GM21619 (cell line): ENCODE data around the gene CRB1.

ENCODE experiments used
- ATAC-seq: cut with Tn5 transposase; IDR thresholded peaks from one replicate; pipeline ENCODE4 v1.9.1; 2021; ENCODE audit not compliant: unreplicated experiment

CRB1 gene

DNA sequence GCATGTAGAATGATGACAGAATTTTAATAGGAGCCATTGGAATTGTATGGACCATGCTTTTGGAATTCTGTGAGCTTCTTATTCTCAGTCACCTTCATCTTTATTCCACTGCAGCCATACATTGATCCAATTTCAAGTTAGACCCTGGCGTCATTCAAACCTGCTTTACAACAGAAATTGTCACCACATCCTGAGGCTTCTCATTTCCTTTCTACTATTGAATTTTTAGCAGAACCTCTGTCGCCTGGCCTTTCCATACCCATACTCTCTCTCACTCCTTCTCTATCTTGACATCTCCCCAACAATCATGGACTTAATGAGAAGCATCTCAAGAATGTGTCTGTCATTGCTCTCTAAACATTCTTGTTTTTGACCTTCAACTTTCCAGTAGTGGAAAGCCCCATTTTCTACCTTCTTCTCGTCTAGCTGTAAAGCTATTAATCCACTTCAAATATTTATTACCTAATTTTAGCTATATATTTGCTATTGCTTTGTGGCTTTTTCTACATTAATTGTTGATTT, 74.1 kb downstream of the CRB1 start:
- no peak for ATAC-seq

- no peak for ATAC-seq
Observed at GRCh38 chr1:197342669-197343068, 74.6 kb downstream of the CRB1 start.

- no peak for ATAC-seq
Observed at GRCh38 chr1:197343663-197344273, 75.7 kb downstream of the CRB1 start.

DNA sequence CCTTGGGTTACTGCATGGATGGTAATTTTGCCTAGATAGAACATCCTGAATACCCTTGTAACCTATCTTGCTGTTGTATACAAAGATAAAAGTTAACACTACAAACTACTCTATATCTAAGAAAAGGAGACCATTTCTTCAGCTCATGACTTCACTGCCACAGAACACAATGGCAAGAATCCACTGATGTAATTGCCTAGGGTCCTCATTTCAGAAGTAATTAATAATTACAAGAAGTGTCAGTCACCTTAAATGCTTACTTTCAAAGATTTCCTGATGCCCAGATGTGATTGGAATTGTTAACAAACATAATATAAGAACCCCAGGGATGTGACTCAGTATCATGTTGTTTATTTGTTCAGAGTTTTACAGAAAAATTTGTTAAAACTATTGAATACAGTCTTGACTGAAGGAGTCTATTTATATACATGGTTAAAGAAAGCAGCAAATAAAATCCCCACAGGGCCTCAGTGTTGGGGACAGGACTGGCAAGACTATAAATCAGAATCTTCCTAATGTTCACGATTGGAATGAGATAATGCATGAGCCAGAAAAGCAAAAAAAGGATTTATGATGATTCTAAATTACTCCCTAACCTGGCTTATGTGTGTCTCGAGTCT, 83.9 kb downstream of the CRB1 start:
- no peak for ATAC-seq

DNA sequence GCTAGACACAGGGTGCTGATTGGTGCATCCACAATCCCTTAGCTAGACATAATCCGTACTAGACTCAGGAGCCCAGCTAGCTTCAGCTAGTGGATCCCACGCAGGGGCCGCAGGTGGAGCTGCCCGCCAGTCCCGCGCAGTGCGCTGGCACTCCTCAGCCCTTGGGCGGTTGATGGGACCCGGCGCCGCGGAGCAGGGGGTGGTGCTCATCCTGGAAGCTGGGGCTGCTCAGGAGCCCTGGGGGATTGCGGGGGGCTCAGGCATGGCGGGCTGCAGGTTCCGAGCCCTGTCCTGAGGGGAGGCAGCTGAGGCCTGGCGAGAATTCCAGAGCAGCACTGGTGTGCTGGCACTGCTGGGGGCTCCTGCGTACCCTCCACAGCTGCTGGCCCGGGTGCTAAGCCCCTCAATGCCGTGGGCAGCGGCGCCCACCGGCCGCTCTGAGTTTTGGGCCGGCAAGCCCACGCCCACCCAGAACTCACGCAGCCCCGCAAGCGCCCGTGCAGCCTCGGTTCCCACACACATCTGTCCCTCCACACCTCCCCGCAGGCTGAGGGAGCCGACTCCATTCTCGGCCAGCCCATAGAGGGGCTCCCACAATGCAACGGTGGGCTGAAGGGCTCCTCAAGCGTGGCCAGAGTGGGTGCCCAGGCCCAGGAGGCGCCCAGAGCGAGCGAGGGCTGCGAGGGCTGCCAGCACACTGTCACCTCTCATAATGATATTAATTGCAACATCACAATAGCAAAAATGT, 87.4 kb downstream of the CRB1 start:
- no peak for ATAC-seq

GRCh38 chr1:197356723-197357533, 88.9 kb downstream of the CRB1 start:
- peak; percentile 60 for ATAC-seq

DNA sequence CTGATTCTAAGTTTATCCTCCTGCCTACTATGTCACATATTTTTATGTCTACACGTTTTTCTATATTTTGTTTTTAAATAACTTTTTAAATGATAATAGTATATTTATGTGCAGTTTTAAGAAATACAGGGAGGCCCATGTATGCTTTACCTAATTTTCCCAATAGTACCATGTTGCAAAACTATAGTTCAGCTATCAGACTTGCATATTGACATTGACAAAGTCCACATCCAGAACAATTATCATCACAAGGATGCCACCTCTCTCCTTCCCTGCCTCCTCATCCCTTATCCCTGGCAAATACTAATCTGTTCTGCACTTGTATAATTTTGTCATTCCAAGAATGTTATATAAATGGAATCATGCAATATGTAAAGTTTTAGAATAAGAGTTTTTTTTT, 90.9 kb downstream of the CRB1 start:
- ATAC-seq: no peak

- ATAC-seq: no peak
Observed at GRCh38 chr1:197360068-197360467, 92.0 kb downstream of the CRB1 start.

GRCh38 chr1:197362871-197363270, 94.8 kb downstream of the CRB1 start:
- no peak for ATAC-seq

GRCh38 chr1:197363855-197364254, 95.8 kb downstream of the CRB1 start:
- no peak for ATAC-seq

DNA sequence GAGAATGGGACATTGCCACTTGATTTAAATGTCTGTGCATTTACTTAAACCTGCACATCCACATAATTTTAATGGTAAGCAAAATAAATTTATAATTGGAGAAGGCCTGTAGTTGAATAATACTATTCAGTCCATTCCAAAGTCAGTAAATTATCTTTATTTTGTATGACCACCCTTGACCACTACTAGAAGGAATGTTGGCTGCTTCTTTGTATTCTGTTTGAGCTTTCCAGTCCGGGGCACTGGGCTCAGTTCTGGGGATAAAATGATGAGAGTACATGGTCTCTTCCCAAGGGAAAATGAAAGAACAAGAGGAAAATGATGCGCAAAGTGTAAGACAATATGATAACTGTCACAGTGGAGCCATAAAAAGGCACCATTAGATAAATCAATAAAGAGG, 98.9 kb downstream of the CRB1 start:
- ATAC-seq: no peak

GRCh38 chr1:197367627-197368026, 99.6 kb downstream of the CRB1 start:
- ATAC-seq: no peak

GRCh38 chr1:197374428-197374827, 106.4 kb downstream of the CRB1 start:
- ATAC-seq: no peak

DNA sequence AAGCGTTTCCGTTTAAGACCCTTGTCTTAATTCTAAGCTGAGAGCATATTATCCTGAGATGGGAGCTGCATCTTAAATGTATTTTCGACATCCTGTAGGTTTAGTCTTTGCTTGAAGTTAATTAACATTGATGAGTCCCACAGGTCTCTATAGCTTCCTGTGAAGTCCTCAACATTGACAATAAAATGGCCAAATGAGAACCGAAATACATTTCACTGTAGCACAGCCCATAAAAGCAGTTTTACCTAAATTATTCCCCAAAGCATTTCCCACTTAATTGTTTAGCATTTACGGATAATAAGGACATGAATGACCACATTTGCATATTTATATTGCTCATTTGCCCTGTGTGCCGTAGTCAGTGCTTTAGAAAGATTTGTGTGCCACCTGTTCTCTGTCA, 116.4 kb downstream of the CRB1 start:
- ATAC-seq: no peak

DNA sequence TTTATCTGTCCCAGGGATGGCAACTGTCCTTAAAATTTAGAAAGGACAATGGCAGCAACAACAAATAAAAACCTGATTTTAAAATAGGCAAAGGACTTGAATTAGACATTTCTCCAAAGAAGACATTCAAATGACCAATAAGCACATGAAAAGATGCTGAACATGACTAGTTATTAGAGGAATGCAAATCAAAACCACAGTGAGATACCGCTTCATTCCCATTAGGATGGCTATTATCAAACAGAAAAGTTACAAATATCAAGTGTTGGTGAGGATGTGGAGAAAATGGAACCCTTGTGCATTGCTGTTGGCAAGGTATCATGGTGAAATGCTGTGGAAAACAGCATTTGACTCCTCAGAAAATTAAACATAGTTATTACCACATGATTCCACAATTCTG, 120.7 kb downstream of the CRB1 start:
- ATAC-seq: no peak

DNA sequence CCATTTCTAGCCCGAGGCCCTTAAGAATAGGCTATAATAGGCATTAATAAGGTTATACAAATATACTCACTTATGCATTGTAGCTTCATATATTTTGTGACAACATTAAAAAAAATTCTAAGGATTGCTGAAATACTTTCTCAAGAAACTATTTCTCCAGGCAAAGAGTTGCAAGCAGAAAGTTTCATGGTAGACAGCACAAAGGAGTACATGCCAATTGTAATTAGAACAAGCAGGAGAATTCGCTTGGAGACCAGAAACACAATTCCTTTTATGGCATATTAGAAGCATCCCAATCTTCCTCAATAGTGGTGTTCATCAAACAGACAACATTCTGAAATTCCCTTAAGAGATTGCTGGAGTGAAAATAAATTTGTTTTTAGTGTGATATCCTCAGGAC, 122.8 kb downstream of the CRB1 start:
- ATAC-seq: no peak

DNA sequence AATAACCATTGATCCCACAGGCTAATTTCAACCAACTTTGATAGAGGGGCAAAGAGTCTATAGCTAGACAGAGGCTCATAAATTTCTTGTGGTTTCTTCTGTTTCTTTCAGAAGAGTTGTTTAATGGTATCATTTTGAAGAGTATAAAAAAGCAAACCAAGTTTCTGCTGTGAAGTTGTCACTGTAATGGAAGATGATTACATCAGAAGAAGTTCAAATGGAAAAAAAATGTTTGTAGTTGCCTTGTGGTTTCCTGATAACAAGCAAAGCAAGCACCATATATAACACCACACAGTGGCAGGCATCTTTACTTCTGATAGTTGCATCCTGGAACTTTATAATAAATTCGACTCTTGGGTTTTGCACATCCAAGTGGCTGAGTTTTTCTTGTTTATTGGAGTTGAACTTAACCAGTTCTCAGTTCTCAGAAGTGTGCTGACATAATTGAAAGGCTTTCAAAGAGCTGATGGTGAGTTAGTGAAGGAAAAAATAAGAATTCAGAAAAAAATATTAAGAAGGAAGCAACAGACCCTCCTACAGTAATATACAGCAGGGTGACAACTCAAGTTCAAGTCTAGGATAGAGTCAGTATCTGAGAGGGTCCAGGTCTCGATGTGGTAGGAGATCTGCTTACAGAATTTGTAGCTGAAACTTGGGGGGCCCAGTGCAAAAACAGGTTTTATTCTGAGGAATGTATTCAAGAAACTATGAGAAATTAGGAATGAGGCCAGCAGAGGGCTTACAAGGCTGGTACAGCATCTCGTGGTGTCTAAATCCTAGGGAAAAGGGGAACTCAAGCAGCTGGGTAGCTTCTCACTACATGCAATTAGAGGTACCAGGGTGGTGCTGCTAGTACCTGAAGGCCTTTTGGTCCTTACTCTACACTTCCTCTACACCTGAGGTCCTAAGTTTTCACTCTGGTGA, 123.5 kb downstream of the CRB1 start:
- ATAC-seq: no peak

DNA sequence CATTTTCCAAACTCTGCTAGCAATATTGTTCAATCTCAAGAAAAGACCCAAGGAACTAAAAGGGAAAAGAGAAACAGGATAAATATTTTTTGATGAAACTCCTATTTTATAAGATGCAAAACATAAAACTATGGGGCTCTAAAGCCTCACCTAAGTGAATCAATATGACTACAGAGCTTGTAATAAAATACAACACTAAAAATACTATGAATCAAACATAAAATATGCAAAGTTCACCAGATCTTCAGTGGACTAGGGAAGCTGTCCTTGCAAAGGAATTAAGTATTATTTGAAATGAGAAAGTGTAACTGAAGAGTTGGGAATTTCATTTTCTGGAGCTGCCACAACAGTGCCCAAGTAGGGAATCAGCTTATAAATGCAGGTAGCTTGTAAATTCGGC, 124.5 kb downstream of the CRB1 start:
- no peak for ATAC-seq

GRCh38 chr1:197393105-197393504, 125.1 kb downstream of the CRB1 start:
- ATAC-seq: no peak

DNA sequence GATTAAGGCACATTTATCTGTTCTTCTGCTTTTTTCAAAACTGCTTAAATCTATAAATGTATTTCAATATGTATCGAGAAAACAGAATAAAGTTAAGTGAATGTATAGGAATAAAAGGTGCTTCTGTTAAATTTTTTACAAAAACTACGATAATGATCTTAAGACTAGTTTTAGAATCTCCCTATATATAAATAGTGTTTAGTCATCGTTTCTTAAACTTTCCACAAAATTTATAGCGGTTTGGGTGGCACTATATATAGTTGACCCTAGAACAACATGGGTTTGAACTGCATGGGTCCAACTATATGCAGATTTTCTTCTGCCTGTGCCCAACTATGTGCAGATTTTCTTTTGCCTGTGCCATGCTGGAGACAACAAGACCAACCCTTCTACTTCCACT, 125.7 kb downstream of the CRB1 start:
- no peak for ATAC-seq
